Gastroesophageal sphincter (tissue), 4 donors: Measurements from ENCODE around the gene COL15A1. TPM values are rescaled to one million over a fixed set of nuclear protein-coding genes. Genes with fewer than 3 reads are reported as not detected.

Experiments used
- ATAC-seq: fragments of 150-250 bp; one replicate; pipeline ENCODE4 v1.9.1; 2016; ENCODE audit warnings: mild to moderate bottlenecking, moderate library complexity
- H3K27ac ChIP-seq, 4 donors: fragments of 200-600 bp; sonication (generic) in 3 of 4; 1 replicate in 3 of 4; 2 replicates in 1 of 4; pipeline ENCODE4 v1.5.1; 2016 to 2019
- H3K27me3 ChIP-seq: fragments of 200-600 bp; sonication (generic); one replicate; pipeline ENCODE4 v1.5.1; 2019
- H3K36me3 ChIP-seq, 2 donors: fragments of 200-600 bp; sonication (generic); one replicate each; pipeline ENCODE4 v1.5.1; 2019; ENCODE audit warnings: control low read depth in 1 of 2
- H3K4me1 ChIP-seq, 3 donors: fragments of 200-600 bp; sonication (generic); 1 replicate in 2 of 3; 2 replicates in 1 of 3; pipeline ENCODE4 v1.5.1; 2016 to 2019; ENCODE audit warnings: control low read depth in 2 of 3
- H3K4me3 ChIP-seq, 2 donors: fragments of 200-600 bp; sonication (generic); one replicate each; pipeline ENCODE4 v1.5.1; 2019; ENCODE audit warnings: mild to moderate bottlenecking in 1 of 2, moderate library complexity in 1 of 2
- H3K9me3 ChIP-seq, 3 donors: fragments of 200-600 bp; sonication (generic); one replicate each; pipeline ENCODE4 v1.5.1; 2017 to 2019; ENCODE audit warnings: control low read depth in 2 of 3
- CTCF ChIP-seq, 4 experiments: fragments of 200-600 bp in 2 of 4; fragments of 450-650 bp in 2 of 4; sonication (generic) in 1 of 4; IDR thresholded peaks; one replicate each; pipeline ENCODE4 v1.5.1; 2017 to 2019; ENCODE audit warnings: antibody characterized with exemption in 4 of 4, mild to moderate bottlenecking in 2 of 4, moderate library complexity in 2 of 4
- EP300 ChIP-seq: sonication (generic); formaldehyde crosslinking; IDR thresholded peaks from one replicate; pipeline ENCODE4 v1.6.1; 2017; ENCODE audit warnings: antibody characterized with exemption, mild to moderate bottlenecking
- POLR2A ChIP-seq, 2 donors: fragments of 450-650 bp; IDR thresholded peaks; one replicate each; pipeline ENCODE4 v1.6.1; 2017; ENCODE audit warnings: antibody characterized with exemption in 2 of 2, mild to moderate bottlenecking in 2 of 2, moderate library complexity in 1 of 2
- POLR2AphosphoS5 ChIP-seq: sonication (generic); formaldehyde crosslinking; IDR thresholded peaks from one replicate; pipeline ENCODE4 v1.6.1; 2017; ENCODE audit warnings: antibody characterized with exemption
- WGBS, 2 donors: methylation state at CpG; one replicate each; pipeline ENCODE4 v1.1.5; 2018; ENCODE audit warnings: low coverage in 1 of 2; 5-methylcytosine and 5-hydroxymethylcytosine counted together
- total RNA-seq, 4 donors: library from RNA; depleted of rRNA; stranded (reverse); fragments of >200 nt; gene quantifications; one replicate each; pipeline ENCODE4 v1.1.0, GENCODE V29; 2016

The COL15A1 gene
- total RNA-seq, 4 donors from 2014 or later, result 80.5 to 256 (median 97.2) TPM

- Histone ChIP-seq H3K27me3 (no peaks in the 10 kb centered on the region), H3K4me3 (no peak overlapping the region), H3K9me3 (peaks cover 0 to 8% (median 0%) of the 10 kb centered on the region in 3 donors), H3K27ac (peak overlapping the region in 2 of 4 donors; percentile 15 to 38), H3K36me3 (peaks cover 0 to 100% of the 10 kb centered on the region in 2 donors), H3K4me1 (peaks cover 0 to 17% (median 0%) of the 10 kb centered on the region in 3 donors)
- TF ChIP-seq CTCF (IDR thresholded peaks at IDR 0.05), result no peak
- TF ChIP-seq POLR2AphosphoS5, result no peak
- 60% methylated on average over 1 of the region's 1 CpG; no CpG with 5 or more reads in 1 of the 2 donors for WGBS, 2 donors
- ATAC-seq, result no peak
Measured at GRCh38 chr9:99049228-99049627, 105.5 kb downstream of the COL15A1 start.

GRCh38 chr9:99049641-99050040 is 105.9 kb downstream of the COL15A1 start:
- Histone ChIP-seq H3K9me3 (peaks cover 0 to 4% (median 0%) of the 10 kb centered on the region in 3 donors), H3K36me3 (peaks cover 0 to 100% of the 10 kb centered on the region in 2 donors), H3K27me3 (no peaks in the 10 kb centered on the region), H3K27ac (peak overlapping the region in 2 of 4 donors; percentile 15 to 38), H3K4me1 (peaks cover 0 to 17% (median 0%) of the 10 kb centered on the region in 3 donors), H3K4me3 (no peak overlapping the region)
- TF ChIP-seq POLR2A (IDR thresholded peaks at IDR 0.05), result no peak
- no peak for TF ChIP-seq CTCF (IDR thresholded peaks at IDR 0.05)
- TF ChIP-seq POLR2AphosphoS5, result no peak
- no peak for TF ChIP-seq EP300
- ATAC-seq, result no peak
- WGBS, 2 donors, result 83% methylated on average over 4 of the region's 4 CpGs; no CpG with 5 or more reads in 1 of the 2 donors

GRCh38 chr9:99050292-99050911 is 106.7 kb downstream of the COL15A1 start:
- Histone ChIP-seq H3K4me3 (no peak overlapping the region), H3K27me3 (no peaks in the 10 kb centered on the region), H3K4me1 (peaks cover 0 to 17% (median 0%) of the 10 kb centered on the region in 3 donors), H3K36me3 (peaks cover 0 to 100% of the 10 kb centered on the region in 2 donors), H3K9me3 (no peaks in the 10 kb centered on the region), H3K27ac (peak overlapping the region in 1 of 4 donors; percentile 76)
- WGBS, 2 donors, result 65 to 87% methylated on average over 6 to 8 of the region's 10 CpGs
- no peak for ATAC-seq
- TF ChIP-seq POLR2A (IDR thresholded peaks at IDR 0.05), result no peak

- peak overlapping the region in 2 of 4 donors; percentile 70 to 76 for H3K27ac ChIP-seq
- WGBS, 2 donors, result 69 to 90% methylated on average over 2 to 4 of the region's 4 CpGs
- H3K36me3 ChIP-seq, result peaks cover 0 to 100% of the 10 kb centered on the region in 2 donors
- no peaks in the 10 kb centered on the region for H3K9me3 ChIP-seq
- TF ChIP-seq CTCF (IDR thresholded peaks at IDR 0.05) (no peak), POLR2AphosphoS5 (no peak), POLR2A (IDR thresholded peaks at IDR 0.05) (no peak), EP300 (no peak)
- H3K4me1 ChIP-seq, result peaks cover 0 to 17% (median 0%) of the 10 kb centered on the region in 3 donors
- H3K27me3 ChIP-seq, result no peaks in the 10 kb centered on the region
- H3K4me3 ChIP-seq, result no peak overlapping the region
- ATAC-seq, result no peak
Measured at GRCh38 chr9:99050924-99051323, 107.2 kb downstream of the COL15A1 start.

- H3K9me3 ChIP-seq, result no peaks in the 10 kb centered on the region
- H3K4me3 ChIP-seq, result no peak overlapping the region
- H3K27me3 ChIP-seq, result no peaks in the 10 kb centered on the region
- WGBS, 2 donors, result 27 to 45% methylated on average over 1 to 2 of the region's 3 CpGs
- ATAC-seq, result no peak
- peaks cover 0 to 100% of the 10 kb centered on the region in 2 donors for H3K36me3 ChIP-seq
- peaks cover 0 to 17% (median 0%) of the 10 kb centered on the region in 3 donors for H3K4me1 ChIP-seq
- TF ChIP-seq POLR2A (IDR thresholded peaks at IDR 0.05) (no peak), CTCF (IDR thresholded peaks at IDR 0.05) (no peak), EP300 (no peak), POLR2AphosphoS5 (no peak)
- H3K27ac ChIP-seq, result peak overlapping the region in 2 of 4 donors; percentile 70 to 76
Measured at GRCh38 chr9:99051406-99051805, 107.7 kb downstream of the COL15A1 start.
